ENCODE results near the gene HTR3A. TPM values are rescaled to one million over a fixed set of nuclear protein-coding genes. Genes with fewer than 3 reads are reported as not detected.
A peak's percentile ranks its signal among the peaks of the same experiment; 100 is the strongest.

The HTR3A gene
- total and polyA plus RNA-seq, 9 of the 15 experiments (the other 6 are each of a cell fraction or from before 2014, with no cell fraction given) = not detected

GRCh38 chr11:114036147-114036811 lies 61.4 kb downstream of the HTR3A start (continued):
- TF ChIP-seq CHD7 (IDR thresholded peaks at IDR 0.05; ENCODE audit: low read depth, low read length) = no peak
- no peak for TF ChIP-seq POLR2B (IDR thresholded peaks at IDR 0.05; ENCODE audit: low read depth, partially characterized antibody)
- peak; percentile 44; the same call in 1 of the 2 replicates for TF ChIP-seq CXXC5 (CRISPR knock-in tag; IDR thresholded peaks at IDR 0.05)
- 0 out of 2 replicates have a peak, but pooled peaks have one; percentile 46 for TF ChIP-seq ETV5 (CRISPR knock-in tag; IDR thresholded peaks at IDR 0.05; ENCODE audit: low read depth)
- TF ChIP-seq ZNF436 (CRISPR knock-in tag; IDR thresholded peaks at IDR 0.05) = no peak
- TF ChIP-seq HNRNPH1 (optimal IDR thresholded peaks at IDR 0.05; ENCODE audit: low read depth, low read length) = no peak
- TF ChIP-seq SNIP1 (IDR thresholded peaks at IDR 0.05; ENCODE audit: low read depth) = no peak
- no peak for TF ChIP-seq GATAD2A (IDR thresholded peaks at IDR 0.05)
- TF ChIP-seq E2F6 (IDR thresholded peaks at IDR 0.05; ENCODE audit: borderline replicate concordance in 1 of 2, extremely low read depth in 1 of 2, insufficient read depth in 1 of 2, insufficient read length in 1 of 2, low read depth in 1 of 2, low read length in 1 of 2, poor library complexity in 1 of 2, severe bottlenecking in 1 of 2) = no peak
- TF ChIP-seq ZMIZ1 (IDR thresholded peaks at IDR 0.05; ENCODE audit: low read depth in 2 of 2, low read length in 2 of 2) = peak in 1 of 2 experiments; percentile 55; a peak in 1 of 4 replicates
